OCI-LY7 (cell line): Measurements from ENCODE around the gene RCAN3.
"Not testable (repeated sequence)": the region's sequence is repeated elsewhere in the genome, so short reads cannot be mapped to it uniquely, and the experiment has no call there.

Experiments used
- CTCF ChIP-seq: fragments of 200-600 bp; sonication (generic); conservative IDR thresholded peaks from 2 replicates; pipeline ENCODE4 v1.5.1; 2014; ENCODE audit warnings: mild to moderate bottlenecking, antibody characterized with exemption, low read length, moderate library complexity, mixed read lengths
- EZH2phosphoT487 ChIP-seq: fragments of 200-600 bp; sonication (generic); IDR thresholded peaks from 2 replicates; pipeline ENCODE4 v1.6.1; 2018; ENCODE audit warnings: low read depth, borderline replicate concordance, mild to moderate bottlenecking, mixed run types, antibody characterized with exemption, low read length, moderate library complexity, mixed read lengths

- not testable (repeated sequence) for TF ChIP-seq CTCF, EZH2phosphoT487
Measured at GRCh38 chr1:24488159-24488558, 14.5 kb upstream of the RCAN3 start.
